ENCODE data around the gene COL4A2. TPM values are rescaled to one million over a fixed set of nuclear protein-coding genes. Genes with fewer than 3 reads are reported as not detected.

Gene COL4A2
- total RNA-seq, 1 experiment from 2014 or later: 74.5 TPM

DNA sequence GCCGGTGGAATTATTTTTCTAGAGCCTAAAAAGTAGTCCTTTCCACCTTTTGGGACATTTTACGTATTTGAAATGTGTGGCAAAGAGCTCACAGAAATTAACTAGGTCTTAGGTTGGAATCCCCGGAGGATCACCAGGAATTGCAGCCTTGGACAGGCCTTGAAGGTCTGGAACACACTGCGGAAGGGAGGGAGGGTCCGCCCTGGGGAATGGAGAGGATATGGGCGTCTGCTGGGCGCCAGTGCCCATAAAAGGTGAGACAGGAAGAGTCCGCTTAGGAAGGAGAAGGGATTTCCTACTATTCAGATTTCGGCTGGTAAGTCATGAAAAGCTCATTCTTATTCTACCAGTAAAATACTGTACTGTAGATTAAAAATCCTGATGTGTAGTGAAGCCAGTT lies 111.9 kb downstream of the COL4A2 start:
- Histone ChIP-seq H3K4me3 (ENCODE audit: low read length) (no peak overlapping the region), H3K9me3 (ENCODE audit: low read length) (no peaks in the 10 kb centered on the region), H3K9ac (ENCODE audit: low read length) (no peak overlapping the region), H3K79me2 (ENCODE audit: low read length) (no peaks in the 10 kb centered on the region), H4K20me1 (ENCODE audit: low read length) (no peaks in the 10 kb centered on the region), H3K4me2 (ENCODE audit: low read length) (no peak overlapping the region), H3K9me2 (replicated peaks; ENCODE audit: low read length) (no peaks in the 10 kb centered on the region), H3K27me3 (ENCODE audit: low read length) (no peaks in the 10 kb centered on the region), H2AFZ (ENCODE audit: low read length) (no peak overlapping the region), H3K4me1 (ENCODE audit: insufficient read depth, low read length) (no peaks in the 10 kb centered on the region), H3K27ac (ENCODE audit: low read length) (no peak overlapping the region), H3K36me3 (ENCODE audit: low read depth, low read length) (no peaks in the 10 kb centered on the region), H3F3A (ENCODE audit: low read length, unreplicated experiment) (no peaks in the 10 kb centered on the region)
- DNase-seq: no peak
- ChIA-PET POLR2A (ENCODE audit: unreplicated experiment) (interaction anchor here (0.5 to 0.7 kb wide), 2 partner anchors 86 to 112 kb away, joined by 3 read pairs; partner anchors contain the start of genes COL4A1 and COL4A2), CTCF (no interaction called here)
- intact Hi-C loops (cut with micrococcal nuclease): no loop called here
- no peak for ATAC-seq
- BruUV-seq (replicated peaks): no TSS peak
- TF ChIP-seq, protein P1, sequence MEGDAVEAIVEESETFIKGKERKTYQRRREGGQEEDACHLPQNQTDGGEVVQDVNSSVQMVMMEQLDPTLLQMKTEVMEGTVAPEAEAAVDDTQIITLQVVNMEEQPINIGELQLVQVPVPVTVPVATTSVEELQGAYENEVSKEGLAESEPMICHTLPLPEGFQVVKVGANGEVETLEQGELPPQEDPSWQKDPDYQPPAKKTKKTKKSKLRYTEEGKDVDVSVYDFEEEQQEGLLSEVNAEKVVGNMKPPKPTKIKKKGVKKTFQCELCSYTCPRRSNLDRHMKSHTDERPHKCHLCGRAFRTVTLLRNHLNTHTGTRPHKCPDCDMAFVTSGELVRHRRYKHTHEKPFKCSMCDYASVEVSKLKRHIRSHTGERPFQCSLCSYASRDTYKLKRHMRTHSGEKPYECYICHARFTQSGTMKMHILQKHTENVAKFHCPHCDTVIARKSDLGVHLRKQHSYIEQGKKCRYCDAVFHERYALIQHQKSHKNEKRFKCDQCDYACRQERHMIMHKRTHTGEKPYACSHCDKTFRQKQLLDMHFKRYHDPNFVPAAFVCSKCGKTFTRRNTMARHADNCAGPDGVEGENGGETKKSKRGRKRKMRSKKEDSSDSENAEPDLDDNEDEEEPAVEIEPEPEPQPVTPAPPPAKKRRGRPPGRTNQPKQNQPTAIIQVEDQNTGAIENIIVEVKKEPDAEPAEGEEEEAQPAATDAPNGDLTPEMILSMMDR (conservative IDR thresholded peaks at IDR 0.05; ENCODE audit: low read depth, low read length): no peak
- TF ChIP-seq EZH2 (IDR thresholded peaks at IDR 0.05; ENCODE audit: low read length, unreplicated experiment) (no peak), EZH2phosphoT487 (IDR thresholded peaks at IDR 0.05; ENCODE audit: borderline replicate concordance, low read length) (no peak)

DNA sequence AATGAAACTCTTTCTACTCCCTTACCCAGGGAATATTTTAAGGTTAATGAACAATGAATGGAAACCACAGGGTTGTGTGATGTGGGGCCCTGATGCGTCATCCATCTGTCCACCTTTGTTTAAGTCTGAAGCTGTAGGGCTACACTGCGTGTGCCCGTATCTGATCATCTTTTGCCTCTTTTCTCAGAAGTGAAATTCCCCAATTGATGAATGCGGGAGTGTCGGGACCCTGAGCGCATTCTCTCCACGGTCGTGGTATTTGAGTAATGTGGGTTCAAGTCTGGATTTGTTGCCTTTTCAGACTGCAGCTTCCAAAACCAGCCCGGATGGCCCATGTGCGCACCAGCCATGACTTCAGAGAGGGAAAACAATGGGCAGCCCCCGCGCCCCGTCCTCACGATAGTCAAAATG lies 112.3 kb downstream of the COL4A2 start:
- TF ChIP-seq EZH2 (IDR thresholded peaks at IDR 0.05; ENCODE audit: low read length, unreplicated experiment) (no peak), EZH2phosphoT487 (IDR thresholded peaks at IDR 0.05; ENCODE audit: borderline replicate concordance, low read length) (no peak)
- TF ChIP-seq, protein P1 (conservative IDR thresholded peaks at IDR 0.05; ENCODE audit: low read depth, low read length): no peak
- no peaks in the 10 kb centered on the region for H3K4me1 ChIP-seq (ENCODE audit: insufficient read depth, low read length)
- no peak overlapping the region for H3K4me2 ChIP-seq (ENCODE audit: low read length)
- no peak for ATAC-seq
- H4K20me1 ChIP-seq (ENCODE audit: low read length): no peaks in the 10 kb centered on the region
- intact Hi-C loops (cut with micrococcal nuclease): no loop called here
- no TSS peak for BruUV-seq (replicated peaks)
- H3K9me3 ChIP-seq (ENCODE audit: low read length): no peaks in the 10 kb centered on the region
- DNase-seq: no peak
- no peaks in the 10 kb centered on the region for H3K27me3 ChIP-seq (ENCODE audit: low read length)
- no peaks in the 10 kb centered on the region for H3K9me2 ChIP-seq (replicated peaks; ENCODE audit: low read length)
- CTCF ChIA-PET: no interaction called here
- POLR2A ChIA-PET (ENCODE audit: unreplicated experiment): interaction anchor here (0.7 kb wide), 1 partner anchor 85 kb away, joined by 3 read pairs; no protein-coding TSS in a partner anchor
- no peak overlapping the region for H3K27ac ChIP-seq (ENCODE audit: low read length)
- no peak overlapping the region for H3K4me3 ChIP-seq (ENCODE audit: low read length)
- no peak overlapping the region for H3K9ac ChIP-seq (ENCODE audit: low read length)
- H3K79me2 ChIP-seq (ENCODE audit: low read length): no peaks in the 10 kb centered on the region
- no peak overlapping the region for H2AFZ ChIP-seq (ENCODE audit: low read length)
- no peaks in the 10 kb centered on the region for H3F3A ChIP-seq (ENCODE audit: low read length, unreplicated experiment)
- H3K36me3 ChIP-seq (ENCODE audit: low read depth, low read length): no peaks in the 10 kb centered on the region

DNA sequence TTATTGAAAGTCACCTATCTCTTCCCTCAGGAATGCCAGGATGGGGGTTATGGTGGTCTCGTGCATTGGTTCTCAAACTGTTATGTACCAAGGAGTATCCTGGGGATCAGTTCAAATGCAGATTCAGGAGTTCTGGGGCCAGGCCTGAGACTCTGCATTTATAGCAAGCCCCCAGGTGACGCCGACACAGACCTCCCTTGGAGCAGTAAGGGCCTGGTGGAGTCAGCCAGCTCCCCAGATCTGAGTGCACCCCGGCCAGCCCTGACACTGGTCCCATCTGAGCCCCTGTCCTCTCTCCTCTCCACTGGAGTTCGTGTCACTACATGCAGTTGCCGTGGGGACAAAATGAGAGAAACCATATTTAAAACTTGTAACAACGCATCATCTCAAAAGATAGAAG lies 112.9 kb downstream of the COL4A2 start:
- no peaks in the 10 kb centered on the region for H3K9me3 ChIP-seq (ENCODE audit: low read length)
- no peaks in the 10 kb centered on the region for H3F3A ChIP-seq (ENCODE audit: low read length, unreplicated experiment)
- no TSS peak for BruUV-seq (replicated peaks)
- H3K4me2 ChIP-seq (ENCODE audit: low read length): no peak overlapping the region
- no peak for ATAC-seq
- TF ChIP-seq, protein P1 (conservative IDR thresholded peaks at IDR 0.05; ENCODE audit: low read depth, low read length): no peak
- no peak for TF ChIP-seq EZH2 (IDR thresholded peaks at IDR 0.05; ENCODE audit: low read length, unreplicated experiment)
- no peak for TF ChIP-seq EZH2phosphoT487 (IDR thresholded peaks at IDR 0.05; ENCODE audit: borderline replicate concordance, low read length)
- H4K20me1 ChIP-seq (ENCODE audit: low read length): no peaks in the 10 kb centered on the region
- ChIA-PET CTCF (no interaction called here), POLR2A (ENCODE audit: unreplicated experiment) (no interaction called here)
- H3K27me3 ChIP-seq (ENCODE audit: low read length): no peaks in the 10 kb centered on the region
- H3K27ac ChIP-seq (ENCODE audit: low read length): no peak overlapping the region
- H3K9me2 ChIP-seq (replicated peaks; ENCODE audit: low read length): no peaks in the 10 kb centered on the region
- H3K4me1 ChIP-seq (ENCODE audit: insufficient read depth, low read length): no peaks in the 10 kb centered on the region
- no peak for DNase-seq
- H2AFZ ChIP-seq (ENCODE audit: low read length): no peak overlapping the region
- H3K79me2 ChIP-seq (ENCODE audit: low read length): no peaks in the 10 kb centered on the region
- H3K9ac ChIP-seq (ENCODE audit: low read length): no peak overlapping the region
- H3K4me3 ChIP-seq (ENCODE audit: low read length): no peak overlapping the region
- no peaks in the 10 kb centered on the region for H3K36me3 ChIP-seq (ENCODE audit: low read depth, low read length)
- intact Hi-C loops (cut with micrococcal nuclease): no loop called here
